ENCODE results near the gene LRMDA. TPM values are rescaled to one million over a fixed set of nuclear protein-coding genes. Genes with fewer than 3 reads are reported as not detected.

Gene LRMDA
- polyA plus RNA-seq, 3 donors, result 39.8 to 59.6 (median 56.4) TPM

- Histone ChIP-seq H3K79me2 (ENCODE audit: insufficient read depth, low read length) (peaks cover 98% of the 10 kb centered on the region), H3K27ac (ENCODE audit: low read depth in 1 of 2, low read length in 2 of 2) (no peak overlapping the region), H3K9ac (ENCODE audit: insufficient read depth, low read length, poor library complexity, severe bottlenecking) (no peak overlapping the region), H4K20me1 (ENCODE audit: insufficient read depth, low read length) (peaks cover 23% of the 10 kb centered on the region), H2AFZ (ENCODE audit: insufficient read depth, low read depth, low read length, poor library complexity, severe bottlenecking) (no peak overlapping the region), H3K4me3 (replicated peaks in 1 of 3; ENCODE audit: low read depth in 2 of 3, low read length in 3 of 3) (no peak overlapping the region), H3K36me3 (replicated peaks in 1 of 2; ENCODE audit: control insufficient read depth in 1 of 2, insufficient read depth in 2 of 2, low read length in 2 of 2) (peaks cover 38 to 74% of the 10 kb centered on the region in 2 donors), H3K9me3 (replicated peaks in 1 of 2; ENCODE audit: control insufficient read depth in 1 of 2, insufficient read depth in 1 of 2, low read length in 2 of 2) (peaks cover 18 to 32% of the 10 kb centered on the region in 2 donors), H3K4me1 (ENCODE audit: control insufficient read depth in 1 of 2, insufficient read depth in 2 of 2, low read length in 2 of 2) (no peaks in the 10 kb centered on the region), H3K4me2 (replicated peaks; ENCODE audit: extremely low read depth, low read length, poor library complexity, severe bottlenecking) (no peak overlapping the region), H3K27me3 (ENCODE audit: control insufficient read depth in 2 of 2, insufficient read depth in 2 of 2, low read length in 2 of 2) (no peaks in the 10 kb centered on the region)
- no peak for TF ChIP-seq CTCF (IDR thresholded peaks at IDR 0.05)
- H3K27ac Mint-ChIP-seq, result no peak overlapping the region
- intact Hi-C loops (cut with micrococcal nuclease), result no loop called here
- peaks cover 59 to 74% of the 10 kb centered on the region in 2 donors for H3K36me3 Mint-ChIP-seq
- no peak for DNase-seq
- peaks cover 0 to 2% (median 0%) of the 10 kb centered on the region in 3 donors for H3K27me3 Mint-ChIP-seq (ENCODE audit: low read depth in 3 of 3)
- peaks cover 23% of the 10 kb centered on the region for H3K4me1 Mint-ChIP-seq
- H3K9me3 Mint-ChIP-seq, result peaks cover 18 to 36% (median 26%) of the 10 kb centered on the region in 7 donors
- H3K4me3 Mint-ChIP-seq, result no peak overlapping the region
Observed at GRCh38 chr10:75441682-75442081, 10.3 kb downstream of the LRMDA start.

- Mint-ChIP-seq H3K27me3 (ENCODE audit: low read depth in 3 of 3) (peaks cover 0 to 2% (median 0%) of the 10 kb centered on the region in 3 donors), H3K4me3 (no peak overlapping the region), H3K27ac (no peak overlapping the region), H3K4me1 (peaks cover 21% of the 10 kb centered on the region), H3K9me3 (peaks cover 20 to 37% (median 28%) of the 10 kb centered on the region in 7 donors), H3K36me3 (peaks cover 60 to 83% of the 10 kb centered on the region in 2 donors)
- Histone ChIP-seq H2AFZ (ENCODE audit: insufficient read depth, low read depth, low read length, poor library complexity, severe bottlenecking) (no peak overlapping the region), H3K27me3 (ENCODE audit: control insufficient read depth in 2 of 2, insufficient read depth in 2 of 2, low read length in 2 of 2) (no peaks in the 10 kb centered on the region), H3K4me2 (replicated peaks; ENCODE audit: extremely low read depth, low read length, poor library complexity, severe bottlenecking) (no peak overlapping the region), H3K9me3 (replicated peaks in 1 of 2; ENCODE audit: control insufficient read depth in 1 of 2, insufficient read depth in 1 of 2, low read length in 2 of 2) (peaks cover 18 to 32% of the 10 kb centered on the region in 2 donors), H3K36me3 (replicated peaks in 1 of 2; ENCODE audit: control insufficient read depth in 1 of 2, insufficient read depth in 2 of 2, low read length in 2 of 2) (peaks cover 41 to 82% of the 10 kb centered on the region in 2 donors), H3K79me2 (ENCODE audit: insufficient read depth, low read length) (peaks cover 95% of the 10 kb centered on the region), H4K20me1 (ENCODE audit: insufficient read depth, low read length) (peaks cover 11% of the 10 kb centered on the region), H3K9ac (ENCODE audit: insufficient read depth, low read length, poor library complexity, severe bottlenecking) (no peak overlapping the region), H3K27ac (ENCODE audit: low read depth in 1 of 2, low read length in 2 of 2) (no peak overlapping the region), H3K4me1 (ENCODE audit: control insufficient read depth in 1 of 2, insufficient read depth in 2 of 2, low read length in 2 of 2) (no peaks in the 10 kb centered on the region), H3K4me3 (replicated peaks in 1 of 3; ENCODE audit: low read depth in 2 of 3, low read length in 3 of 3) (no peak overlapping the region)
- no peak for DNase-seq
- TF ChIP-seq CTCF (IDR thresholded peaks at IDR 0.05), result no peak
- intact Hi-C loops (cut with micrococcal nuclease), result no loop called here
- WGBS (ENCODE audit: insufficient coverage), result no CpG with 5 or more reads among the region's 2 CpGs
Observed at GRCh38 chr10:75443362-75443761, 11.9 kb downstream of the LRMDA start.

Data from CD14-positive monocyte (primary cell).